Lower leg skin (tissue), 3 donors: ENCODE measurements around the gene CCDC40.

Experiments
- POLR2A ChIP-seq, 2 donors: fragments of 450-650 bp; IDR thresholded peaks; one replicate each; pipeline ENCODE4 v1.6.1; 2016 to 2017; ENCODE audit warnings: antibody characterized with exemption in 2 of 2, mild to moderate bottlenecking in 1 of 2, moderate library complexity in 1 of 2
- TF ChIP-seq, protein P1 (sequence below), 3 donors: fragments of 450-650 bp; IDR thresholded peaks; one replicate each; pipeline ENCODE4 v1.5.1; 2016; ENCODE audit warnings: antibody characterized with exemption in 3 of 3, mild to moderate bottlenecking in 3 of 3, moderate library complexity in 2 of 3

DNA sequence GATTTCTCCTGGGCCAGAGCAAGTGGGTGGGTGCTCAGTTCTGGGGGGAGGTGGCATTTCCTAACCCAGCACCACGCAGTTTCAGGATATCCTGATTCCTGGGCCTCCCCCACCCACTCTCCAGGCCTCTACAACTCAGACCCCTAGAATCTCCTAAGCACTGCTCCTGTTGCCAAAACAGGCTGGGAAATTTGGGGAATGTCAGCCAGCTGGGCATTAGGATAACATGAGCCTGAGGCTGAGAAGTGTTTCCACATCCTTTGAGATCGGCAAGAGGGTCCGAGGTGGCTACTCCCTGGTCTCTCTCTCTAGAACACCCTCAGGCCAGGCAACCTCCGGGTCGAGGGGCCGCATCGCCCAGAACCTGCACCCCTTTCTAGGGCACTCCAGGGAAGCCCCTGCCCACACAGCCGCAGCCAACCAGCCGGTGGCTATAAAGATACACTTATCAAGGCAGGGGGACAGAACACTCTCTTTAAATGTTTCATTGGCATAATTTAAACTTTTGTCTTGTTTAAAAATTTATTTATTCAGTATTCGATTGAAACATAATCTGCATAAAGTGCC is 24.4 kb upstream of the CCDC40 start:
- TF ChIP-seq, protein P1, sequence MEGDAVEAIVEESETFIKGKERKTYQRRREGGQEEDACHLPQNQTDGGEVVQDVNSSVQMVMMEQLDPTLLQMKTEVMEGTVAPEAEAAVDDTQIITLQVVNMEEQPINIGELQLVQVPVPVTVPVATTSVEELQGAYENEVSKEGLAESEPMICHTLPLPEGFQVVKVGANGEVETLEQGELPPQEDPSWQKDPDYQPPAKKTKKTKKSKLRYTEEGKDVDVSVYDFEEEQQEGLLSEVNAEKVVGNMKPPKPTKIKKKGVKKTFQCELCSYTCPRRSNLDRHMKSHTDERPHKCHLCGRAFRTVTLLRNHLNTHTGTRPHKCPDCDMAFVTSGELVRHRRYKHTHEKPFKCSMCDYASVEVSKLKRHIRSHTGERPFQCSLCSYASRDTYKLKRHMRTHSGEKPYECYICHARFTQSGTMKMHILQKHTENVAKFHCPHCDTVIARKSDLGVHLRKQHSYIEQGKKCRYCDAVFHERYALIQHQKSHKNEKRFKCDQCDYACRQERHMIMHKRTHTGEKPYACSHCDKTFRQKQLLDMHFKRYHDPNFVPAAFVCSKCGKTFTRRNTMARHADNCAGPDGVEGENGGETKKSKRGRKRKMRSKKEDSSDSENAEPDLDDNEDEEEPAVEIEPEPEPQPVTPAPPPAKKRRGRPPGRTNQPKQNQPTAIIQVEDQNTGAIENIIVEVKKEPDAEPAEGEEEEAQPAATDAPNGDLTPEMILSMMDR (IDR thresholded peaks at IDR 0.05) = no peak
- TF ChIP-seq POLR2A (IDR thresholded peaks at IDR 0.05) = no peak
